GM21529 (cell line): ENCODE measurements around the gene HDAC6.

ENCODE experiments used
- ATAC-seq: cut with Tn5 transposase; IDR thresholded peaks from one replicate; pipeline ENCODE4 v1.9.1; 2021; ENCODE audit not compliant: unreplicated experiment

HDAC6 gene

DNA sequence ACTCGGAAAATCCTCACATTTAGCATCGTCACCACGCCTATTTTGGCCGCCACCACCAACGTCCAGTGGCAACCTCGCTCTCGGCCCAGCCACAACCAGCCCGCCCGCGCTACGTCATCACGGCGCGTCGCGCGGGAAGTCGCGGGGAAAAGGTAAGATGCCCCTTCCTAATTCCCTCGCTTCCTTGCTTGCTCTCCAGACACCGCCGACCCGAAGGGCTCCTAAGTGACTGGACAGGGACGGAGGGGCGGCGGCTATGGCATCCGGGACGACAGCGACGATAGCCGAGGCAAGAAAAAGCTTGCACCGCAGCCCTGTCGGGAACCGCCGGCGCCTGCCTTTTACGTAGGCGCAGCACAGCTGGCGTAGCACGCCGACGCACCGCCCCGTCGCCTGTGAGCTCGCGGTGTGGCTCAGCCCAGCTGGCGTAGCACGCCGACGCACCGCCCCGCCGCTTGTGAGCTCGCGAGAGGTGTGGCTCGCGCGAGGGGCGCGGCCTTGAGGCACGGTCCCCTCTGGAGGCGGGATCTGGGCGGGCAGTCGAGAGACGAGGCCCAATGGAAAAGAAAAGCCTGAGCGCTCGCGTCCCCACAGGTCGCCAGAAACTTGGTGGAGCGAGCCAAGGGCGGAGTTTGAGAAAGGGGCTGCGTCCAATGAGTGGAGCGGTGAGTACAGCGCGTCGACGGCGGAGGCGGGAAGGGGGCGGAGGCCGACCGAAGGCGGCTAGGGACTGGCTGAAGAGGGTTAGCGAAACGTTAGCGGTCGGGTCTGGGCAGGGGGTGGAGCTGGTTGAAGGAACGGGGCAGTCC is at the start of gene HDAC6:
Gene HDAC6, plus strand, starts transcription at position 788 of the 809 bp plus-strand sequence. CDS start 626 bp downstream, outside the sequence.
- peak; percentile 85 for ATAC-seq

DNA sequence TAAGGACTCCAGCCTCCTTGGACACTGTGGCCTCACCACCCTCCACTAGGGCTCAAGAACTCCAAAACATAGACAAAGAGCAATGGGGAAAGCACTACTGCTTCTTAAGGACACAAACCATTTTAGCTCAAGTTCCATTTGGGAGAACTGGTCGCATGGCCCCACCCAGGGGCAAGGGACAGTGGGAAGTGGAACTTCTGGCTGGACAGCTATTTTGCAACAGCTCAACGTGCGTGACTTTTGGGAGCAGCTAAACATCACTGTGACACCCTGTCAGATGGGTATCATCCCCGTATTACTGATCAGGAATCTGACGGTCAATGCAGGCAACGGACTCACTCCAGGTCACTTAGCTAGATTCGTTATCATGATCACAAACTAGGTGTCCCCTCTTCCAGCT is 49.4 kb upstream of the HDAC6 start:
- ATAC-seq, result no peak

DNA sequence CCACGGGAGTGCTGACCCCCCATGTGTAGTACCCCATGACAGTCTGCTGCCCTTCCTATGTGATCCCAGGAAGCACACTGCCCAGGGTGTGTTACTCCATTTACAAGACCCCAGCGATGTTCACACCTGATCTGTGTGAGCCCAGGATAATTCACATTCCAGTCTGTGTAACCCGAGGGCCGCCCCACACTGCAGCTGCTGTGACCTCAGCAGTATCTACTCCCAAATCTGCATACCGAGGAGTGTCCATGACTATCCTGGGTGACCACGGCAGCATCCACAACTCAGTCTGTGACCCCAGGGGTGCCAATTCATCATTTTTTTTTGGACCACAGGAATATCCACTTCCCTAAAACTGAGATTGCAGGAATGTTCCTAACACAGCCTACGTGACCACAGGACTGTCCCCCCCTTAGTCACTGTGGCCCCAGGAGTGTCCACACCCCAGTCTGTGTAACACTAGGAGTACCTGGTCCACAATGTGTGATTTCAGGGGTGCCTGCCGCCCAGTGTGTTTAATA is 48.1 kb upstream of the HDAC6 start:
- no peak for ATAC-seq

DNA sequence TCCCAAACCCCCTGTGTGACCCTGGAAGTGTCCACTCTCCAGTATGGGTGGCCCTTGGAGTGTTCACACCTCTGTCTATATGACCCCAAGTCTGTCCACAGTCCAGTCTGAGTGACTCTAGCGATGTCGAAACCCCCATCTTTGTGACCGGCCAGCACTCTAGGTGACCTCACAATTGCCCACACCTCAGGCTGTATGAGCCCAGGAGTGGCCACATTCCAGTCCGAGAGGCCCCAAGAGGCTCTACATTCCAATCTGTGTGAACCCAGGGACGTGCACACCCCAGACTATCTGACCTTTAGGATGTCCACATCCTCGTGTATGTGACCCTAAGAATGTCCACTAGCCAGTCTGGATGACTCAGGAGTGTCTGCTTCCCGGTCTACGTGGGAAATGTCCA is 47.6 kb upstream of the HDAC6 start:
- no peak for ATAC-seq

DNA sequence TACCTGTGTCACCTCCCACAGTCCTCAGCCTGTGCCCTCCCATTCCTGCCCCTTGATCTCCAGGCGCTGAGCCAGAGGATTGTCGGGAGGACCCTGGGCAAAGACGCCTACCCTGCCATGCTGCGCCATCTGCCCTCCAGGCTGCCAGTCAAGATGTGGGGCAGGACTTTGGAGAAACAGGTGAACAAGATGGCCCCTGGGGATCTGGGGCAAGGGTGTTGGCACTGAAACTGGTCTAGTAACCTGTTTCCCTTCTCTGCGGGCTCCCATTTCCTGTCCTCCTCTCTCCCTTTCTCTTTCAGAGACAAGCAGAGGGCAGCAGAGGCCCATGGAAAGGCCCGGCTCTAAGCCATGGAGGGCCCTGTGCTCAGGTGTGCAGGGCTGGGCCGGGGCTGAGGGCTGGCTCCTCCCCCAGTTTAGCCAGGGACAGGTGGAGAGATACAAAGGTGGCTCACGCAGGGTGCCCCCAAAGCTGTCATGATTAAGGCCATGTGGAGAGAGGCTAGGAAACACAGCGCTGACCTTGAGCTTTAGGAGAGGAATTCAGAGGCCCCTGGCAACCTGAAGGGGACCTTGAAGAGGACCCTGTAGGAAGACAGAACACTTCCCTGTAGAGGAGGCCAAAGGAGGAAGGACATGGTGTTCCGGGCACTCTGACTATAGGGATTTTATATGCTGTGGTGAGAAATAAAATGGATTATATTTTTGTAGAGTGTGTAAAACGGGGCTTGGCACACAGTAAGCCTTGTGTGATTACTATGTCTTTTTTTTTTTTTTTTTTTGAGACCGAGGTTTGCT is 40.0 kb upstream of the HDAC6 start, which contains the start of gene GLOD5:
Gene GLOD5, plus strand, starts transcription at position 74 of the 798 bp plus-strand sequence. Its CDS starts 44 bp downstream, at position 118.
- no peak for ATAC-seq

DNA sequence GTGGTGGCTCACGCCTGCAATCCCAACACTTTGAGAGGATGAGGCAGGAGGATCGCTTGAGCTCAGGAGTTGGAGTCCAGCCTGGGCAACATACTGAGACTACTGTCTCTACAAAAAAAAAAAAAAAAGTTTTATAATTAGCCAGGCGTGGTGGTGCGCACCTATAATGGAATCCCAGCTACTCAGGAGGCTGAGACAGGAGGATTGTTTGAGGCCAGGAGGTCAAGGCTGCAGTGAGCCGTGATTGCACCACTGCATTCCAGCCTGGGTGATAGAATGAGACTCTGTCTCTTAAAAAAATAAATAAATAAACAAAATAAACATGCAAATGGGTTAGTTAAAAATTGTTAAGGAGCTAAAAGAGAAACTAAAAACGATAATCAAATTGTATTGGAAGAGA is 32.6 kb upstream of the HDAC6 start:
- ATAC-seq, result no peak

DNA sequence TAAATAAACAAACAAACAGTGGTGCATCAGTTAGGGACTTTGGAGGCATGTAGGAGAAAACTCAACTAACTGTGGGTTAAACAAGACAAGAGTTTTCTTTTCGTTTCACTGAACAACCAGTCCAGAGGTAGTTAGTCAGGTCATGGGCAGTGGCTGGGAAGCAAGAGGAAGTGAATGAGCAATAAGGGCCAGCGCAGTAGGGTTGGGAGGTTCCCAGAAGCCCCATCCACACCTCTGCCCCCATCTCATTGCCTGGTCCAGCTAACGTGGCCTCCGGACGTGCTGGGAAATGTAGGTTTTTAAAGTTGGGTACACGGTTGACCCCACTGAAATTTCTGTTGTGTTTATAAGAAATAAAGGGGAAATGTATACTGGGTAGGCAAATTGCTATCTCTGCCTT is 31.6 kb upstream of the HDAC6 start:
- no peak for ATAC-seq

DNA sequence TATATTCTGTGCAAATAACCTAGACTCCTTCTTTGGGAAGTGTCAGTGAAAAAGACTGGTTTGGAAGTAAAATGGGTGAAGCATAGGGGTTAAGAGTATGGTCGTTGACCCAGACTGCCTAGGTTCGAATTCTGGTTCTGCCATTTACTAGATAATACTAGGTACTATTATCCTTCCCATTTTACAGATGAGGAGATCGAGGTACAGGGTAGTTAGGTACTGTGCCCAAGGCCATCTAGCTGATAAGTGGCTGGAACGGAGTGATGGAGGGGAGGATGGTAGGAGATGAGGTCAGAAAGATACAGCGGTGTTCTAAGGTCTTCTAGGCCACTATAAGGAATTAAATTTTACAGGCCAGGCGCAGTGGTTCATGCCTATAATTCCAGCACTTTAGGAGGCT is 29.3 kb upstream of the HDAC6 start:
- ATAC-seq, result no peak

DNA sequence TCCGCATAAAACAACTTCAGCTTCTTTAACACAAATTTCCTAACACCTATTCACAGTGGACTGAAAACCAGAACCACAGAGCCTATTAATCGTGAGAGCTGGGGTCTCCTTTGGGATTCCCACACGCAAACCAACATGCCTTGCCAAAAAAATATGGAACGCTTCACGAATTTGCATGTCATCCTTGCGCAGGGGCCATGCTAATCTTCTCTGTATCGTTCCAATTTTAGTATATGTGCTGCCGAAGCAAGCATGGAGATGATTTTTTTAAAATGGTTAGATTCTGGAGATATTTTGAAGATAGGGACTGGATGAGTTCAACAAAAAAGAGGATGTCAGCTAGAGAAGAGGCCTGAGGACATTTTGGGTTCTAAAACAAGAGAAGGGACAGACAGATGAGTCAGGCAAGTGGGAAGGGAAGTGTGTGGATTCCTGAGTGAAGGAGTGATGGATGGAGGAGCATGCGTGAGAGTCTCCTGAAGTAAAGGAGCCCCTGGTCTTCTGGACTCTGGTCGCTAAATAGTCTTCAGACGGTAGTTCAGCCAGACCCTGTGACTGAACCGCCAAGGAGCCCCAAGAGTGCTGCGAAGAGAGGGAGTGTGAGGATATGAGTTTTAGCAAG is 24.9 kb upstream of the HDAC6 start:
- ATAC-seq, result no peak

DNA sequence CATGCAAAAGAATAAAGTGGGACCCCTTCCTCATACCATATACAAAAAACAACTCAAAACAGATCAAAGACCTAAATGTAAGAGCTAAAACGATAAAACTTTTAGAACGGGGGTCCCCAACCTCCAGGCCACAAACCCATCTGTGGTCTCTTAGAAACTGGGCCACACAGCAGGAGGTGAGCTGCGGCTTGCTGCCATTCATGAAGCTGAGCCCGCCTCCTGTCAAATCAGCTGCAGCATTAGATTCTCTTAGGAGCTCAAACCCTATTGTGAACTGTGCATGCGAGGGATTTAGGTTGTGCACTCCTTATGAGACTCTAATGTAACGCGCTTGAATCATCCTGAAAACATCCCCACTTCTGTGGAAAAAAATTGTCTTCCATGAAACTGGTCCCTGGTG is 22.5 kb upstream of the HDAC6 start:
- ATAC-seq, result no peak

DNA sequence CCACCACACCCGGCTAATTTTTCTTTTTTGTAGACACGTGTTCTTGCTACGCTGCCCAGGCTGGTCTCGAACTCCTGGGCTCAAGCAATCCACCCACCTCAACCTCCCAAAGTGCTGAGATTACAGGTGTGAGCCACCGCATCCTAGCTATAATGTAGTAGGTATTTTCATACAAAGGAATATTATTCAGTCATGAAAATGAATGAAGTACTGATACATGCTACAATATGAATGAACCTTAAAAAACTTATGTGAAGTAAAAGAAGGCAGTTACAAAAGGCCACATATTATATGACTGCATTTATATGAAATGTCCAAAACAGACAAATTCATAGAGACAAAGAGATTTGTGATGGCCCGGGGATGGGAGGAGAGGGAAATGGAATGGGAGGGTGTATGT is 20.2 kb upstream of the HDAC6 start:
- no peak for ATAC-seq

DNA sequence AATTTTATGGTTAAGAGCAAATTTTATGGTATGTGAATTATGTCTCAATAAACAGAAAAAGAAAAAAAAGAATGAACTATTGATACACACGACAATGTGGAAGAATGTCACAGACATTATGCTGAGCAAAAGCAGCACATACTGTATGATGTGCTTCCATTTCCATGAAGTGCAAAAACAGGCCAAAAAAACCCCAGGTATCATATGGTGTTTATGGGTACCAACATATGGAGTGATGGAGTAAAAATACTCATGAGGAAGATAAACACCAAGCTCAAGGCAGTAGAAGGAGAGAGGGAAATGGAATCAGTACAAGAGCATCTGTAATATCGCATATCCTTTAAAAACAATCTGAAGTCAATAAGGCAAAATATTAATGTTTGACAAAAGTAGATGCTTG is 19.7 kb upstream of the HDAC6 start:
- no peak for ATAC-seq

DNA sequence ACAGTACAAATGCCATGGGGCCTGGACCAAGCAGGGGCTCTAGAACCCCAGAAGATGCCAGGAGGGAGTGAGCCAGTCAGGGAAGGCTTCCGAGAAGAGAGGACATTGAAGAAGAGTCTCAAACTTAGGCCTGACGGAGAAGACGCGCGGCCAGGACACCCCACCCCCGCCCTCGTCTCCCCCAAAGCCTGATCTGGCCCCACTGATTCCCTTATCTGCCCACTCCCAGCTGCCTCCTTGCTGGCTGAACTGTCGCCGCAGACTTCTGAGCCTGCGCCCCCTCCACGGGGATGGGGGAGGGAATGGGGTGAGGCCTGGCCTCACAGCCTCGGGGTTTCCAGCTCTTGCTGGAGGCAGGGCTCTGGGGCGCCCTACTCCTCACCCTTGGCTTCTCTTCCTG is 19.1 kb upstream of the HDAC6 start:
- ATAC-seq, result no peak

DNA sequence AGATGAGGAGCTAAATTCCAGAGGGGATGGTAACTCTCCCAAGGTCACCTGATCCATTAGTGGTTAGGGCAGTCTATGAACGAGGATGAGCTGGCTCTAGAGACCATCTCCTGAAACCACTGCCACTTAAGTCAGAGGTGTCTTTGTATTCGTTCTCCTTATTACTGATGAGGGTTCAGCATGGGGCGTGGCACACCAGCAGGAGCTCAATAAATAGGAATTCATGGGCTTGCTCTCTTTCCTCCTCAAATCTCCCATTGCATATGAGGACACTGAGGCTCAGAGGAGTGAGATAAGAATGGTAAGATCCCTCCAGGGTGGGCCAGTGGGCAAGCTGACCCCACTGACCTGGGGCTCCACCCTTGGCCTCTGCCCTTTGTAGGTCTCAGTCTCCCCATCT is 17.1 kb upstream of the HDAC6 start:
- no peak for ATAC-seq

DNA sequence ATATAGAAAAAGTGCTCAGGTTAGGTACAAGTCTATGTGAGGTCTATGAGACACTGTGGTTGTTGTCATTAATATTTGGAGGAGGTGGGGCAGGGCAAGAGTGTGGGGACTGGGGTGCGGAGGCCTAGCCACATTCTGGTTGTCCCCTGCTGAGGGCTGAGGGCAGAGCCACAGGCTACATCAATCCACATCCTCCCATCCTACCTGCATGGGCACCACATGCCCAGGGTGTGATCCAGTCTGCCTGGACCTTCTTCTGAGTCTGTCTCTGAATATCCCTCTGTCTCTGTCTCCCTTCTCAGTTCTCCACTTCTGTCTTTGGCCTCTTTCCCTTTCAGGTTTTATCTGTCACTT is 16.7 kb upstream of the HDAC6 start:
- ATAC-seq, result no peak

DNA sequence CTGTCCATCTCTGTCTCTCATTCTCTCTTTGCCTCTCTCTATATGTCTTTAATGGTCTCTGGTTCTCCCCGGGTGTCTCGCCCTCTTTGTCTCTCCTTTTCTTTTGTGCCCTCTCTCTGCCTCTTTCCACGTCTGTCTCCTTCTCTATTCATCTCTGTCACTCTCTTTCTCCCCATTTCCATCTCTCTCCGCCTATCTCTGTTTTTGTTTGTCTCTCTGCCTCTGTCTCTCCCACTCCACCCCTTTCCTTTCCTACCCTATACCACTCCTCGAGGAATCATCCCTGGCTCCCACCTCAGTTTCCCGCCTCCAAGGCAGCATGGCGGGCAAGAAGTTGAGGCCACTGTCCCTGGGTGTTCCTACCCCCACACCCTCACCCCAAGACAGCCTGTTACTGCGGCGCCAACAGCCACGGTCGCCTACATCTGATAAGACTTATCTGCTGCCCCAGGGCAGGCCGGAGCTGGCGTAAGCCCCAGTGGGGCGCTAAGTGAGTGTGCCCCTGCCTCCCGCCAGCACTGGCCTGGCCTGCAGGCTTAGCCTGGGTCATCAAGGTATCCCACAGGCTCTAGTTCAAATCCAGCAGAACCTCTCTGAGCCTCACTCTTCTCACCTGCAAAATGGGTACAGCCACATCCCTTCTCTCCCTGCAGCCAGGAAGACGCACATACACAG is 16.2 kb upstream of the HDAC6 start:
- ATAC-seq, result no peak

DNA sequence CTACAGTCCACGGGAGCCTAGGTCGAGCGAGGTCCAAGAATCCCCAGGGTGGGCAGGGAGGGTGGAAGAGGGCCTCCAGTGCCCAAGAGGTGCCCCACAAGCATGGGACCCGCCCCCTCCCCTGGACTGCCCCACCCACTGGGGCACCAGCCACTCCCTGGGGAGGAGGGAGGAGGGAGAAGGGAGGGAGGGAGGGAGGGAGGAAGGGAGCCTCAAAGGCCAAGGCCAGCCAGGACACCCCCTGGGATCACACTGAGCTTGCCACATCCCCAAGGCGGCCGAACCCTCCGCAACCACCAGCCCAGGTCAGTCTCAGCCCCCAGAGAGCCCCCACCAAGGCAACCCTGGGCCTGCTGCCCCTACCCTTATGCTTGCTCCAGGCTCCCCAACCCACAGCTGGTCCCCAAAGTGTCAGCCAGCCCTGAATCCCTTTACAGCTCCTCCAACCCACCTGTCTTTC is 15.5 kb upstream of the HDAC6 start, which contains the start of gene GATA1:
Gene GATA1, plus strand, starts transcription at position 250 of the 460 bp plus-strand sequence. CDS start 4,520 bp downstream, outside the sequence.
- ATAC-seq, result no peak

DNA sequence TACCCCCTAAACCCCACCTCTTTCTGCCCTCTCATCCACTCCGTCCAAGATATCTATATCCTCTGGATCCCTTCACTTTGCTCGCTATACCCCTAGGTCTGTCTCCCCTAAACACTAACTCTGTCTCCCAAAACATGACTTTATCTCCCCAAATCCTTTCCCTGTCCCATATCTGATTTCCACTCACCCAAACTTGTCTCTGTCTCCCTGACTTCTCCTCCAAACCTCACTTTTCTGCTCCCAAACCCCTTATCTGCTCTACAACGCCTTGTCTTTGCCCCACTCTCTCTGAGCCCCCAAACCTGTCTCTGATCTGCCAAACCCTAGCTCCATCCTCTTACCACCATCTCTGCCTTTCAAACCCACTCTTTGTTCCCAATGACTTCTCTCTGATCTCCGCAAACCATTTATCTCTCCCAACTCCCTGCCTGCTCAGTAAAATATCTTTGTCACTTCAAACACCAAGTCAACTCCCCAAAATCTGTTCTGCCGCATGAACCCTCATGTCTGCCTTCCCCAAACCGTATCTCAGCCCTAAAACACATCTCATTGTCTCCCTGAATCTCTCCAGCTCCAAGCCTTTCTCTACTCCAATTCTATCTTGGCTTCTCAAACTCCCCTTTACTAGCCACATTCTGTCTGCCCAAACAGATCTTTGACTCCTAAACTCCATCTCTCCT is 14.9 kb upstream of the HDAC6 start:
- no peak for ATAC-seq

DNA sequence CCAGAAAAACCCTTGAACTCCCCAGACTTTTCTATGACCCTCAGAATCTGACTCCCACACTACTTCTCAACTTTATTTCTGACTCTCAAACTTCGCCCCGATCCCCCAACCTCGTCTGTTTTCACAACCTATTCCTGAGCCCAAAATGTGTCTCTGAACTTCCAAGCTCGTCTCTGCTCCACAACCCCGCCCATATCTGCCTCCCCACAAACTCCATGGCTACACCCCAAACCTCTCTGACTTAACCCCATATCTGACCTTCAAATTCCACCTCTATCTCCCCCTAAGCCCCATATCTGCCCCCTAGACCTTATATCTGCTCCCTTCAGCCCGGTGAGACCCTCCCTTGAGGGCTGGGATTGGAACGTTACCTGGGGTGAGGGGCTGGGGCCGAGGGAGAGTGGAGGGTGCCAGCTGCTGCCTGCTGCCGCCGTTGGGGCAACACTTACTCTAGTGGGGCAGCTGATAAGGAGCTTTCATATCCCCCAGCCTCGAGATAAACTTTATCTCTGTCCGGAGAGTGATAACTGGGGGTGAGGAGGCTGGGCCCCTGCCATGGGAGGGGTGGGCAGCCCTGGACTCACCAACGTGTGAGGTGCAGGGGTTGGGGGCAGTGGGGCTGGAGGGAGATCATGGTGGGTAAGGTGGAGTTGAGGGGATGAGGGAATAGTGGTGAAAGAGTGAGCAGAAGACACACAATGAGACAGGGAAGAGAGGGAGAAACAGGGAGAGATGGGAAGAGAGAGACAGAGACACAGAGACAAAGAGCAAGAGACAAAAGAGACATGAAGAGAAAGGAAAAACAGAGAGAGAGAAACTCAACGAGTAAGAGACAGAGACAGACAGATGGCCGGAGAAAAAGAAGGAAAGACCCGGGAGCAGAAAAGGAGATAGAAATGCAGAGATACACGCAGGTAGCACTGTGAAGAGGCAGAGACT is 14.1 kb upstream of the HDAC6 start:
- no peak for ATAC-seq
